Measurements from ENCODE around the gene VRK1.

VRK1 gene

GRCh38 chr14:96928779-96929380 lies 131.7 kb downstream of the VRK1 start:
- DNase-seq = no peak

- DNase-seq = no peak
Measured at GRCh38 chr14:96929950-96930349, 132.8 kb downstream of the VRK1 start.

DNA sequence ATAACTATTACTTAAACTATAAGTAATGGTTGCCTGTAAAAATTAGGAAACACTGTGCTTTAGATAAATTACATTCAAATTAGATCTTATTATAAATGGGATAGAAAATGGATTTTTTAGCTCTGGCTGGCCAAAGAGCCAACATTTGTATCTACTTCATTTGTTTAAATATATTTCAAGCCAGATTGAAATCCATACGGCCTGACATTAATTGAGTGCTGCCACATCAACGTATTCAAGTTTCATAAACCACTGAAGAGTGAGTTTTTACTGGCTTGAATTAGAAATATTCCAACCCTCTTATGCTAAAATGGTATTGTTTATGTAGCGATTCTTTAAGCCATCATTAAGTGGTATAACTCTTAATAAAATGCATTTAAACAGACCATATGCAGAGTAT lies 133.3 kb downstream of the VRK1 start:
- DNase-seq = no peak
